Psoas muscle (tissue), 8 donors: ENCODE data around the gene GSG1. TPM values are rescaled to one million over a fixed set of nuclear protein-coding genes. Genes with fewer than 3 reads are reported as not detected.

Experiments
- ATAC-seq, 4 donors: fragments of 200-7000 bp; cut with Tn5 transposase; one replicate each; pipeline ENCODE4 v1.9.1; 2020; ENCODE audit warnings: moderate library complexity in 3 of 4, mild to moderate bottlenecking in 2 of 4
- DNase-seq, 2 donors: peaks; one replicate each; pipeline ENCODE4 v3.0.0-alpha.2; 2020
- H3K27ac ChIP-seq: fragments of 200-600 bp; one replicate; pipeline ENCODE4 v1.8.0; 2022
- H3K27me3 ChIP-seq, 3 donors: fragments of 200-600 bp in 1 of 3; one replicate each; pipeline versions ENCODE4 v1.6.1 to v1.8.0; 2013 to 2022; ENCODE audit warnings: low read length in 2 of 3, mild to moderate bottlenecking in 2 of 3, moderate library complexity in 1 of 3; ENCODE audit not compliant: insufficient read depth in 3 of 3
- H3K36me3 ChIP-seq, 2 donors: fragments of 200-600 bp in 1 of 2; one replicate each; pipeline versions ENCODE4 v1.6.1 to v1.8.0; 2013 to 2022; ENCODE audit warnings: low read depth in 1 of 2, mild to moderate bottlenecking in 1 of 2, moderate library complexity in 1 of 2; ENCODE audit not compliant: insufficient read depth in 1 of 2
- H3K4me1 ChIP-seq: fragments of 200-600 bp; one replicate; pipeline ENCODE4 v1.8.0; 2022
- H3K4me3 ChIP-seq: fragments of 200-600 bp; one replicate; pipeline ENCODE4 v1.8.0; 2022; ENCODE audit warnings: mild to moderate bottlenecking
- H3K9me3 ChIP-seq: fragments of 200-600 bp; one replicate; pipeline ENCODE4 v1.8.0; 2022
- CTCF ChIP-seq: fragments of 200-600 bp; IDR thresholded peaks from one replicate; pipeline ENCODE4 v1.8.0; 2022; ENCODE audit warnings: antibody characterized with exemption
- WGBS, 3 donors: extraction: QIAGEN DNeasy Blood & Tissue Kit; methylation state at CpG; one replicate each; pipeline versions ENCODE4 v1.1.6 to v1.1.7; 2013; 5-methylcytosine and 5-hydroxymethylcytosine counted together
- intact Hi-C, 2 donors: fragments of 100-400 bp; cut with DNase I; formaldehyde crosslinking; loops; one replicate each; pipeline versions ENCODE4 v1.11.0 to v1.14.2; 2022
- polyA plus RNA-seq, 3 donors: library from polyadenylated mRNA; stranded (reverse); fragments of 200-250 nt; gene quantifications; one replicate each; pipeline ENCODE4 v1.2.3, GENCODE V29; 2013
- total RNA-seq, 4 donors: library from RNA; stranded (reverse); fragmentation: NEBNext Ultra II Directional in 2 of 4; extraction: Animal tissue kit (Norgen Biotek cat#: 25700) in 2 of 4; gene quantifications; one replicate each; pipeline versions ENCODE4 v1.2.1 to v1.2.4, GENCODE V29; 2021 to 2023
- donor health status: healthy with polysubstance abuse.
- donor health status: DM: no; HTN: no; CAD: no; lungs with moderate emphysema.
- donor health status: Bipolar disorder and iron deficiency.
- donor health status: healthy.
- donor health status: DM: yes; HTN: yes; CAD: no.
- donor health status: DM: no; HTN: no; CAD: no.
- donor health status: DM: no; HTN: no; CAD: no.
- donor health status: DM: yes; HTN: yes; CAD: no.

GSG1 gene
- total and polyA plus RNA-seq, 7 donors: not detected

GRCh38 chr12:13126494-13126893, 23.0 kb upstream of the GSG1 start:
- WGBS, 3 donors: 75 to 81% (median 76%) methylated on average over 3 of the region's 3 CpGs
- Histone ChIP-seq H3K9me3 (no peaks in the 10 kb centered on the region), H3K36me3 (no peaks in the 10 kb centered on the region), H3K4me1 (no peaks in the 10 kb centered on the region), H3K27ac (no peak overlapping the region), H3K27me3 (no peaks in the 10 kb centered on the region), H3K4me3 (no peak overlapping the region)
- ATAC-seq (no peak), DNase-seq (no peak)
- no peak for TF ChIP-seq CTCF
- intact Hi-C loops: no loop called here

GRCh38 chr12:13125996-13126395, 22.5 kb upstream of the GSG1 start:
- DNase-seq: no peak
- intact Hi-C loops: no loop called here
- TF ChIP-seq CTCF: no peak
- no peaks in the 10 kb centered on the region for H3K9me3 ChIP-seq
- no peak overlapping the region for H3K27ac ChIP-seq
- no peak for ATAC-seq
- WGBS, 3 donors: 81 to 88% (median 88%) methylated on average over 2 of the region's 2 CpGs
- H3K36me3 ChIP-seq: no peaks in the 10 kb centered on the region
- no peaks in the 10 kb centered on the region for H3K4me1 ChIP-seq
- no peaks in the 10 kb centered on the region for H3K27me3 ChIP-seq
- H3K4me3 ChIP-seq: no peak overlapping the region

- H3K27ac ChIP-seq: no peak overlapping the region
- intact Hi-C loops: no loop called here
- DNase-seq: no peak
- no peaks in the 10 kb centered on the region for H3K27me3 ChIP-seq
- no peak overlapping the region for H3K4me3 ChIP-seq
- no peaks in the 10 kb centered on the region for H3K9me3 ChIP-seq
- H3K4me1 ChIP-seq: no peaks in the 10 kb centered on the region
- no peak for TF ChIP-seq CTCF
- WGBS, 3 donors: 67 to 72% (median 71%) methylated on average over 8 of the region's 8 CpGs
- ATAC-seq: no peak
- H3K36me3 ChIP-seq: no peaks in the 10 kb centered on the region
Observed at GRCh38 chr12:13124656-13125505, 21.4 kb upstream of the GSG1 start.

GRCh38 chr12:13121568-13121967, 18.1 kb upstream of the GSG1 start:
- TF ChIP-seq CTCF: no peak
- no peak overlapping the region for H3K27ac ChIP-seq
- H3K27me3 ChIP-seq: no peaks in the 10 kb centered on the region
- no peaks in the 10 kb centered on the region for H3K4me1 ChIP-seq
- ATAC-seq (peak in 2 of 4 donors; percentile 20 to 53), DNase-seq (no peak)
- no peaks in the 10 kb centered on the region for H3K36me3 ChIP-seq
- WGBS, 3 donors: 62 to 72% (median 66%) methylated on average over 5 of the region's 5 CpGs
- intact Hi-C loops: no loop called here
- H3K9me3 ChIP-seq: no peaks in the 10 kb centered on the region
- H3K4me3 ChIP-seq: no peak overlapping the region

- no peaks in the 10 kb centered on the region for H3K36me3 ChIP-seq
- no peak for ATAC-seq
- H3K4me3 ChIP-seq: no peak overlapping the region
- no peak overlapping the region for H3K27ac ChIP-seq
- 70 to 78% (median 71%) methylated on average over 3 of the region's 3 CpGs for WGBS, 3 donors
- H3K4me1 ChIP-seq: no peaks in the 10 kb centered on the region
- no peaks in the 10 kb centered on the region for H3K27me3 ChIP-seq
- H3K9me3 ChIP-seq: no peaks in the 10 kb centered on the region
- DNase-seq: no peak
- intact Hi-C loops: no loop called here
- no peak for TF ChIP-seq CTCF
Observed at GRCh38 chr12:13120413-13120812, 16.9 kb upstream of the GSG1 start.
